ENCODE results near the gene MYH7. TPM values are rescaled to one million over a fixed set of nuclear protein-coding genes. Genes with fewer than 3 reads are reported as not detected.

The MYH7 gene
- polyA plus RNA-seq, 1 of the 3 experiments (the other 2 are of a cell fraction) = not detected

DNA sequence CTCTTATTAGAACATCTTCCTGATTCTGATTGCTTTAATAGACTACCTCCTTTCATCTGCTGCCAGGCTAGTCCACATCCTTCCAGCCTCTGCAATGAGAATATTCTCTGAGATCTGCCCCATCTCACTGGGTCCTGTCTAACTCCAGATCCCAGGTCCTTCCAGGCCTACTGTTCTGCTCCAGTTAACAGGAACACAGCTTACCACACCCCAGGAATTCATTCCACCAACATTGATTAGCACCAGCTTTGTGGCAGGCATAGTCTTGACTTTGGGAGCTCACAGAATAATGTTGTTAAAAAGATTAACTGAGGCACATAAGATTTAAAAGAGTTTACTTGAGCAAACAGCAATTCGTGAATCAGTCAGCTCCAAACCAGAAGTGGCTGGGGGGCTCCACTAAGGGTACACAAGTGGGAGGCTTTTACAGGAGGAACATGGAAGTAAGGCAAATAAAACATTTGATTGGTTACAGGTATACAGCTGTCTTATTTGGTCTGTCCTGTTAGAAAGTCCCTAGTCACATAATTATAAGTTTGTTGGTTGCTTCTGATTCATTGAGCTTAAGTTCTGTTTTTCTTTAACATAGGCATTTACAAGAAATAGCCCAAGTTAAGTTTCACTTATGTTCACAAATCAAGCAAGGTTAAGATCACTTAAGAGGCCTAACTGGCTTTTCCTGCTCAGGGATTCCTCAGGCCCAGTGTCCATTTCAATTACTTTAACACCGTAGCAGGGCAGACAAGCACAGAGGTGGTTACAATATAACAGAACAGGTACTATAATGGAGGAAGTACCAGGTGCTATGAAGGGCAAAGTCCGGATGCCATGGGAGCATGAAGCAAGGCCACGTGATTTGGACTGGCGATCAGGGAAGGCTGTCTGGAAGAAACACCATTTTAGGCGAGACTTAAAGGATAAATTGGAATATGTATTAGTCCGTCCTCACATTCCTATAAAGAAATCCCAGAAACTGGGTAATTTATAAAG, 12.2 kb upstream of the MYH7 start:
- Histone ChIP-seq H3K27ac (ENCODE audit: low read depth in 2 of 2, low read length in 1 of 2) (no peak overlapping the region), H3F3A (replicated peaks; ENCODE audit: insufficient read depth) (no peaks in the 10 kb centered on the region), H3K27me3 (ENCODE audit: insufficient read depth) (peaks cover 11% of the 10 kb centered on the region; the same call in 1 of the 2 replicates), H3K9ac (no peak overlapping the region), H3K79me2 (ENCODE audit: insufficient read depth) (no peaks in the 10 kb centered on the region), H3K9me3 (no peaks in the 10 kb centered on the region), H3K4me1 (ENCODE audit: control insufficient read depth in 1 of 2, insufficient read depth in 2 of 2, low read depth in 1 of 2, low read length in 1 of 2) (no peaks in the 10 kb centered on the region), H3K4me3 (ENCODE audit: low read depth in 2 of 2, low read length in 1 of 2) (no peak overlapping the region), H3K4me2 (no peak overlapping the region), H2AFZ (ENCODE audit: low read depth) (no peak overlapping the region), H3K9me2 (no peaks in the 10 kb centered on the region), H4K20me1 (ENCODE audit: insufficient read depth) (no peaks in the 10 kb centered on the region), H3K36me3 (replicated peaks in 1 of 2; ENCODE audit: control insufficient read depth in 1 of 2, insufficient read depth in 2 of 2, low read length in 1 of 2) (no peaks in the 10 kb centered on the region)
- TF ChIP-seq GABPA (IDR thresholded peaks at IDR 0.05; ENCODE audit: low read depth) = no peak
- TF ChIP-seq FOSL2 (IDR thresholded peaks at IDR 0.05; ENCODE audit: borderline replicate concordance, low read depth) = no peak
- POLR2A ChIA-PET = no interaction called here
- CTCF ChIA-PET = interaction anchor here (1.2 kb wide), 1 partner anchor 11 kb away, joined by 3 read pairs; no protein-coding TSS in a partner anchor
- no peak for DNase-seq
- 44% methylated on average over 7 of the region's 7 CpGs for WGBS (ENCODE audit: low lambda C conversion rate)

DNA sequence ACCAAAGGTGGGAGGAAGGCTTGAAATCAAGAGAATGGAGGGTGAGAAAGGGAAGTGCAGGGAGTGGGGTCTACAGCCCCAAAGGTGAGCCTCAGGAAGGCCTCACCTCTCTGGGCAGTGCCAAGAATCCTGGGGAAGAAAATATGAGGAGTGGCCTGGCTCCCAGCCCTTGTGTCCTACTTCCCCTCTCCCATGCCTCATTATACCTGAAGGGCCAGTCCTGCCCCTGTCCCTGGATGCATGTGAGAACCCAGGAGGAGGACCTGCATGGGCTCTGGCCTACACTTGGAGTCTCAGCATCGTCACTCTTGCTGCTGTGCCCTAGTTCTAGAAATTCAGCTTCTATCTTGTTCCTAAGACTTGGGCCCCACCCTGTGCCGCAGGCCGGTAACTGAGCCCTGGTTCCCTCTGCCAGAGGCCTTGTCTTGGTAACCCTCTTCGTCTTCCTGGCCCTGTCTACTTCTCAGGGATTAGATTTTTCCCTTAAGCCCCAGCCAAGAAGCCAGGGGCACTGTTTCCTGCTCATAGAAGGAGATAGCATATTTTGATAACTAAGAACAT, 10.9 kb upstream of the MYH7 start:
- 50% methylated on average over 4 of the region's 4 CpGs for WGBS (ENCODE audit: low lambda C conversion rate)
- Histone ChIP-seq H3K4me3 (ENCODE audit: low read depth in 2 of 2, low read length in 1 of 2) (no peak overlapping the region), H3K9me3 (no peaks in the 10 kb centered on the region), H2AFZ (ENCODE audit: low read depth) (no peak overlapping the region), H3K27ac (ENCODE audit: low read depth in 2 of 2, low read length in 1 of 2) (no peak overlapping the region), H3K4me1 (ENCODE audit: control insufficient read depth in 1 of 2, insufficient read depth in 2 of 2, low read depth in 1 of 2, low read length in 1 of 2) (no peaks in the 10 kb centered on the region), H3K9me2 (no peaks in the 10 kb centered on the region), H3F3A (replicated peaks; ENCODE audit: insufficient read depth) (no peaks in the 10 kb centered on the region), H3K9ac (no peak overlapping the region), H4K20me1 (ENCODE audit: insufficient read depth) (no peaks in the 10 kb centered on the region), H3K79me2 (ENCODE audit: insufficient read depth) (no peaks in the 10 kb centered on the region), H3K36me3 (replicated peaks in 1 of 2; ENCODE audit: control insufficient read depth in 1 of 2, insufficient read depth in 2 of 2, low read length in 1 of 2) (no peaks in the 10 kb centered on the region), H3K4me2 (no peak overlapping the region), H3K27me3 (ENCODE audit: insufficient read depth) (peaks cover 11% of the 10 kb centered on the region)
- CTCF ChIA-PET = interaction anchor here (1.0 kb wide), 1 partner anchor 26 kb away, joined by 3 read pairs; no protein-coding TSS in a partner anchor
- no peak for DNase-seq
- TF ChIP-seq CHD2 (IDR thresholded peaks at IDR 0.05; ENCODE audit: low read length, partially characterized antibody) = no peak
- POLR2A ChIA-PET = no interaction called here

DNA sequence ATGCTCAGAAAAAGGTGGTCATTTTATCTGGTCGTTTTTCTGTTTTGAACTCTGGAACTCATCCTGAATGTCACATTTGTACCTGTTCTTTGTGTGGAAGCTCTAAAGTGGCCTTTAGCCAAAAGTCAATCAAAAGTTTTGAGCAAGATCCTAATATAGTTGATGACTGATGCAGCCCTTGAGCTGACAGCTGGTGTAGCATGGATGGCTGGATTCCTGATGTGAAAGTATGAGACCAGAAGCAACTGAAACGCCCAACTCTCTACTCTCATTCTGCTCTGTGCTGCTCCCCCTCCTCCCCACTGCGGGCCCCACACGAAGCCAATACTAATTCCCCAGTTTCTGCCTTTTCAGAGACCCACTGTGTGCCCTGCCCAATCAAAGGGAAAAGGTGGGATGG, 10.3 kb upstream of the MYH7 start:
- Histone ChIP-seq H3K27ac (ENCODE audit: low read depth in 2 of 2, low read length in 1 of 2) (no peak overlapping the region), H3K79me2 (ENCODE audit: insufficient read depth) (no peaks in the 10 kb centered on the region), H3K4me3 (ENCODE audit: low read depth in 2 of 2, low read length in 1 of 2) (no peak overlapping the region), H3K4me2 (no peak overlapping the region), H3K9me2 (no peaks in the 10 kb centered on the region), H2AFZ (ENCODE audit: low read depth) (no peak overlapping the region), H3K27me3 (ENCODE audit: insufficient read depth) (peaks cover 14% of the 10 kb centered on the region), H3K4me1 (ENCODE audit: control insufficient read depth in 1 of 2, insufficient read depth in 2 of 2, low read depth in 1 of 2, low read length in 1 of 2) (no peaks in the 10 kb centered on the region), H3F3A (replicated peaks; ENCODE audit: insufficient read depth) (no peaks in the 10 kb centered on the region), H4K20me1 (ENCODE audit: insufficient read depth) (no peaks in the 10 kb centered on the region), H3K36me3 (replicated peaks in 1 of 2; ENCODE audit: control insufficient read depth in 1 of 2, insufficient read depth in 2 of 2, low read length in 1 of 2) (no peaks in the 10 kb centered on the region), H3K9ac (no peak overlapping the region), H3K9me3 (no peaks in the 10 kb centered on the region)
- DNase-seq = no peak
- ChIA-PET POLR2A (no interaction called here), CTCF (interaction anchor here (1.0 to 1.5 kb wide), 2 partner anchors 25 to 32 kb away, joined by 3 to 4 read pairs; no protein-coding TSS in a partner anchor)
- WGBS (ENCODE audit: low lambda C conversion rate) = 15% methylated on average over 4 of the region's 4 CpGs
- no peak for TF ChIP-seq MEF2A (IDR thresholded peaks at IDR 0.05; ENCODE audit: borderline replicate concordance, low read depth)
- TF ChIP-seq ELF1 (IDR thresholded peaks at IDR 0.05) = no peak
- TF ChIP-seq, protein P1, sequence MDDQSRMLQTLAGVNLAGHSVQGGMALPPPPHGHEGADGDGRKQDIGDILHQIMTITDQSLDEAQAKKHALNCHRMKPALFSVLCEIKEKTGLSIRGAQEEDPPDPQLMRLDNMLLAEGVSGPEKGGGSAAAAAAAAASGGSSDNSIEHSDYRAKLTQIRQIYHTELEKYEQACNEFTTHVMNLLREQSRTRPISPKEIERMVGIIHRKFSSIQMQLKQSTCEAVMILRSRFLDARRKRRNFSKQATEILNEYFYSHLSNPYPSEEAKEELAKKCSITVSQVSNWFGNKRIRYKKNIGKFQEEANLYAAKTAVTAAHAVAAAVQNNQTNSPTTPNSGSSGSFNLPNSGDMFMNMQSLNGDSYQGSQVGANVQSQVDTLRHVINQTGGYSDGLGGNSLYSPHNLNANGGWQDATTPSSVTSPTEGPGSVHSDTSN (IDR thresholded peaks at IDR 0.05) = no peak
- no peak for TF ChIP-seq GATA2 (CRISPR knock-in tag; IDR thresholded peaks at IDR 0.05)
- no peak for TF ChIP-seq EP300 (IDR thresholded peaks at IDR 0.05; ENCODE audit: borderline replicate concordance in 1 of 2, low read depth in 1 of 2, low read length in 1 of 2)
- TF ChIP-seq JUND (IDR thresholded peaks at IDR 0.05) = no peak
- no peak for TF ChIP-seq TEAD4 (IDR thresholded peaks at IDR 0.05; ENCODE audit: borderline replicate concordance, insufficient read depth)
- TF ChIP-seq RAD21 (IDR thresholded peaks at IDR 0.05; ENCODE audit: low read length) = no peak
- no peak for TF ChIP-seq RXRA (IDR thresholded peaks at IDR 0.05; ENCODE audit: borderline replicate concordance, low read depth)
- TF ChIP-seq, protein P2, sequence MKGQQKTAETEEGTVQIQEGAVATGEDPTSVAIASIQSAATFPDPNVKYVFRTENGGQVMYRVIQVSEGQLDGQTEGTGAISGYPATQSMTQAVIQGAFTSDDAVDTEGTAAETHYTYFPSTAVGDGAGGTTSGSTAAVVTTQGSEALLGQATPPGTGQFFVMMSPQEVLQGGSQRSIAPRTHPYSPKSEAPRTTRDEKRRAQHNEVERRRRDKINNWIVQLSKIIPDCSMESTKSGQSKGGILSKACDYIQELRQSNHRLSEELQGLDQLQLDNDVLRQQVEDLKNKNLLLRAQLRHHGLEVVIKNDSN (IDR thresholded peaks at IDR 0.05; ENCODE audit: borderline replicate concordance, low read depth) = no peak
- TF ChIP-seq, protein P3, sequence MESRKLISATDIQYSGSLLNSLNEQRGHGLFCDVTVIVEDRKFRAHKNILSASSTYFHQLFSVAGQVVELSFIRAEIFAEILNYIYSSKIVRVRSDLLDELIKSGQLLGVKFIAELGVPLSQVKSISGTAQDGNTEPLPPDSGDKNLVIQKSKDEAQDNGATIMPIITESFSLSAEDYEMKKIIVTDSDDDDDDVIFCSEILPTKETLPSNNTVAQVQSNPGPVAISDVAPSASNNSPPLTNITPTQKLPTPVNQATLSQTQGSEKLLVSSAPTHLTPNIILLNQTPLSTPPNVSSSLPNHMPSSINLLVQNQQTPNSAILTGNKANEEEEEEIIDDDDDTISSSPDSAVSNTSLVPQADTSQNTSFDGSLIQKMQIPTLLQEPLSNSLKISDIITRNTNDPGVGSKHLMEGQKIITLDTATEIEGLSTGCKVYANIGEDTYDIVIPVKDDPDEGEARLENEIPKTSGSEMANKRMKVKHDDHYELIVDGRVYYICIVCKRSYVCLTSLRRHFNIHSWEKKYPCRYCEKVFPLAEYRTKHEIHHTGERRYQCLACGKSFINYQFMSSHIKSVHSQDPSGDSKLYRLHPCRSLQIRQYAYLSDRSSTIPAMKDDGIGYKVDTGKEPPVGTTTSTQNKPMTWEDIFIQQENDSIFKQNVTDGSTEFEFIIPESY (IDR thresholded peaks at IDR 0.05; ENCODE audit: borderline replicate concordance, low read depth) = no peak
- TF ChIP-seq CHD2 (IDR thresholded peaks at IDR 0.05; ENCODE audit: low read length, partially characterized antibody) = no peak
- no peak for TF ChIP-seq MXI1 (IDR thresholded peaks at IDR 0.05; ENCODE audit: low read depth, low read length)
- TF ChIP-seq, protein P4, sequence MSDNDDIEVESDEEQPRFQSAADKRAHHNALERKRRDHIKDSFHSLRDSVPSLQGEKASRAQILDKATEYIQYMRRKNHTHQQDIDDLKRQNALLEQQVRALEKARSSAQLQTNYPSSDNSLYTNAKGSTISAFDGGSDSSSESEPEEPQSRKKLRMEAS (IDR thresholded peaks at IDR 0.05; ENCODE audit: low read depth) = no peak
- no peak for TF ChIP-seq NRF1 (IDR thresholded peaks at IDR 0.05; ENCODE audit: low read depth, low read length)
